ENCODE measurements around the gene KRT40. TPM values are rescaled to one million over a fixed set of nuclear protein-coding genes. Genes with fewer than 3 reads are reported as not detected.

The KRT40 gene
- total and polyA plus RNA-seq, 2 of the 4 experiments (the other 2 are of a cell fraction), result not detected

- POLR2A ChIA-PET (ENCODE audit: unreplicated experiment), result no interaction called here
- Histone ChIP-seq H3K27ac (ENCODE audit: insufficient read depth, low read length) (no peak overlapping the region), H3K4ac (ENCODE audit: low read depth, low read length) (no peak overlapping the region), H4K5ac (ENCODE audit: low read depth, low read length) (no peak overlapping the region), H4K91ac (ENCODE audit: insufficient read depth, low read depth, low read length) (no peak overlapping the region), H3K4me1 (ENCODE audit: control insufficient read depth, insufficient read depth, low read length) (peaks cover 1% of the 10 kb centered on the region; the same call in 1 of the 2 replicates), H3K9me1 (ENCODE audit: insufficient read depth, low read length) (no peaks in the 10 kb centered on the region; the same call in 1 of the 2 replicates), H3K36me3 (ENCODE audit: control insufficient read depth, insufficient read depth, low read length) (no peaks in the 10 kb centered on the region), H4K20me1 (ENCODE audit: insufficient read depth, low read length) (no peaks in the 10 kb centered on the region), H3K56ac (ENCODE audit: extremely low read depth, insufficient read depth, low read length) (no peak overlapping the region), H3K23ac (ENCODE audit: low read depth, low read length) (no peak overlapping the region), H3K9me3 (ENCODE audit: control insufficient read depth, insufficient read depth, low read length) (no peaks in the 10 kb centered on the region), H3K79me1 (ENCODE audit: low read depth in 1 of 2, low read length in 2 of 2) (no peaks in the 10 kb centered on the region), H2BK20ac (ENCODE audit: low read depth, low read length) (no peak overlapping the region), H3K27me3 (ENCODE audit: control insufficient read depth, insufficient read depth, low read length) (no peaks in the 10 kb centered on the region), H4K8ac (ENCODE audit: low read depth in 2 of 2, low read length in 2 of 2) (no peak overlapping the region), H2BK120ac (ENCODE audit: low read depth, low read length) (no peak overlapping the region), H2BK15ac (ENCODE audit: low read depth, low read length) (no peak overlapping the region), H2BK5ac (ENCODE audit: low read depth, low read length, poor library complexity, severe bottlenecking) (no peak overlapping the region), H3K9ac (ENCODE audit: low read depth, low read length) (no peak overlapping the region), H3K4me2 (ENCODE audit: low read depth, low read length) (no peak overlapping the region), H2AK9ac (replicated peaks; ENCODE audit: low read depth, low read length, poor library complexity) (no peak overlapping the region), H3K18ac (ENCODE audit: low read depth, low read length) (no peak overlapping the region), H2AFZ (replicated peaks; ENCODE audit: low read length, poor library complexity) (no peak overlapping the region), H3K14ac (replicated peaks; ENCODE audit: low read depth, low read length) (no peak overlapping the region), H3K4me3 (ENCODE audit: insufficient read depth, low read depth, low read length) (no peak overlapping the region), H2AK5ac (ENCODE audit: low read depth, low read length) (no peak overlapping the region)
- in situ Hi-C loops (cut with MboI; ENCODE audit: low sequenced_read_pairs), result no loop called here
- TF ChIP-seq CEBPB (IDR thresholded peaks at IDR 0.05; ENCODE audit: low read depth, low read length) (peak; percentile 29; the same call in 1 of the 2 replicates), CTCF (conservative IDR thresholded peaks at IDR 0.05; ENCODE audit: low read depth, low read length) (no peak)
- no TSS peak for BruUV-seq (replicated peaks)
- ATAC-seq (ENCODE audit: low read depth) (no peak), DNase-seq (no peak)
- dilution Hi-C loops (cut with HindIII; ENCODE audit: low sequenced_read_pairs, unreplicated experiment), result no loop called here
- intact Hi-C loops (cut with micrococcal nuclease), result no loop called here
- CTCF ChIA-PET, result no interaction called here
Observed at GRCh38 chr17:41010441-41010840, 26.3 kb upstream of the KRT40 start.

Data from IMR-90 (cell line).